ENCODE data around the gene OVCA2.

OVCA2 gene

GRCh38 chr17:2053380-2054261 lies 11.8 kb downstream of the OVCA2 start:
- in situ Hi-C loops (cut with HindIII; ENCODE audit: low sequenced_read_pairs) = no loop called here

- in situ Hi-C loops (cut with HindIII; ENCODE audit: low sequenced_read_pairs) = no loop called here
Measured at GRCh38 chr17:2054262-2054511, 12.4 kb downstream of the OVCA2 start.

GRCh38 chr17:2054512-2055291 lies 12.9 kb downstream of the OVCA2 start, which contains the start of gene HIC1:
TSS of gene HIC1 (plus strand) at chr17:2055103. CDS start at chr17:2056691, 1,588 bp downstream.
- in situ Hi-C loops (cut with HindIII; ENCODE audit: low sequenced_read_pairs) = no loop called here

GRCh38 chr17:2055292-2056205 lies 13.7 kb downstream of the OVCA2 start:
- in situ Hi-C loops (cut with HindIII; ENCODE audit: low sequenced_read_pairs) = no loop called here

GRCh38 chr17:2056206-2057174 lies 14.7 kb downstream of the OVCA2 start:
- in situ Hi-C loops (cut with HindIII; ENCODE audit: low sequenced_read_pairs) = no loop called here

GRCh38 chr17:2057175-2057759 lies 15.4 kb downstream of the OVCA2 start:
- in situ Hi-C loops (cut with HindIII; ENCODE audit: low sequenced_read_pairs) = no loop called here

GRCh38 chr17:2057760-2058585 lies 16.2 kb downstream of the OVCA2 start:
- in situ Hi-C loops (cut with HindIII; ENCODE audit: low sequenced_read_pairs) = no loop called here

GRCh38 chr17:2058586-2059546 lies 17.0 kb downstream of the OVCA2 start:
- in situ Hi-C loops (cut with HindIII; ENCODE audit: low sequenced_read_pairs) = no loop called here

- in situ Hi-C loops (cut with HindIII; ENCODE audit: low sequenced_read_pairs) = no loop called here
Measured at GRCh38 chr17:2059547-2060384, 17.9 kb downstream of the OVCA2 start.

- in situ Hi-C loops (cut with HindIII; ENCODE audit: low sequenced_read_pairs) = no loop called here
Measured at GRCh38 chr17:2060385-2060658, 18.5 kb downstream of the OVCA2 start.

- in situ Hi-C loops (cut with HindIII; ENCODE audit: low sequenced_read_pairs) = no loop called here
Measured at GRCh38 chr17:2060681-2061440, 19.0 kb downstream of the OVCA2 start.

- in situ Hi-C loops (cut with HindIII; ENCODE audit: low sequenced_read_pairs) = no loop called here
Measured at GRCh38 chr17:2061441-2061958, 19.7 kb downstream of the OVCA2 start.

GRCh38 chr17:2062571-2063183 lies 20.9 kb downstream of the OVCA2 start:
- in situ Hi-C loops (cut with HindIII; ENCODE audit: low sequenced_read_pairs) = no loop called here

- in situ Hi-C loops (cut with HindIII; ENCODE audit: low sequenced_read_pairs) = no loop called here
Measured at GRCh38 chr17:2063261-2064146, 21.7 kb downstream of the OVCA2 start.

GRCh38 chr17:2064147-2064489 lies 22.3 kb downstream of the OVCA2 start:
- in situ Hi-C loops (cut with HindIII; ENCODE audit: low sequenced_read_pairs) = no loop called here
